ENCODE results near the gene CYBC1. TPM values are rescaled to one million over a fixed set of nuclear protein-coding genes. Genes with fewer than 3 reads are reported as not detected.

The CYBC1 gene
- total RNA-seq, 3 donors from 2014 or later (not counting 1 experiment from before 2014, with no cell fraction given): 168 to 219 (median 192) TPM

DNA sequence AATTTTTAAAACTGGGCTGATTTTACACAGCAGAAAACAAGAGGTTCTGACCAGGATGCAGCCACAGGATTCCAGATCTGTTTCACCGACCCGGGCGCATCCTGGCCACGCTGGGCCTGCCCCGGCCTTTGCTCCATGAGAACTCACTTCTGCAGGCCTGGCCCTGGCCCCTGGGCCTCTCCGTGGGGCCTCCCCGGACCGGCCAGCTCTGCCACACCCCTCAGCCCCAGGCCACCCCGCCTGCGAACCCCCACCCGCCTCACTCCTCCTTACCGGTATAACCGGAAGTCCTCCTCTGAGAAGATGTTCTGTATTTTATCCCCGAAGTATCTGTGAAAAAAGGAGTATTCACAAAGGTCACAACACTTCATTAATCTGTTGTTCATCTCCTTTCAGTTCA, 45.5 kb downstream of the CYBC1 start:
- H3K36me3 Mint-ChIP-seq: no peaks in the 10 kb centered on the region
- H3K9me3 ChIP-seq (ENCODE audit: control insufficient read depth, insufficient read depth, low read length): no peaks in the 10 kb centered on the region
- peaks cover 9 to 18% of the 10 kb centered on the region in 2 donors for H3K4me1 Mint-ChIP-seq
- no peaks in the 10 kb centered on the region for H3K27me3 Mint-ChIP-seq (ENCODE audit: low read depth in 2 of 2)
- H3K4me3 ChIP-seq (ENCODE audit: low read length): no peak overlapping the region
- H3K9me3 Mint-ChIP-seq: no peaks in the 10 kb centered on the region
- no peak overlapping the region for H3K27ac Mint-ChIP-seq
- intact Hi-C loops (cut with micrococcal nuclease): no loop called here
- ATAC-seq (no peak), DNase-seq (no peak)
- TF ChIP-seq, protein P1, sequence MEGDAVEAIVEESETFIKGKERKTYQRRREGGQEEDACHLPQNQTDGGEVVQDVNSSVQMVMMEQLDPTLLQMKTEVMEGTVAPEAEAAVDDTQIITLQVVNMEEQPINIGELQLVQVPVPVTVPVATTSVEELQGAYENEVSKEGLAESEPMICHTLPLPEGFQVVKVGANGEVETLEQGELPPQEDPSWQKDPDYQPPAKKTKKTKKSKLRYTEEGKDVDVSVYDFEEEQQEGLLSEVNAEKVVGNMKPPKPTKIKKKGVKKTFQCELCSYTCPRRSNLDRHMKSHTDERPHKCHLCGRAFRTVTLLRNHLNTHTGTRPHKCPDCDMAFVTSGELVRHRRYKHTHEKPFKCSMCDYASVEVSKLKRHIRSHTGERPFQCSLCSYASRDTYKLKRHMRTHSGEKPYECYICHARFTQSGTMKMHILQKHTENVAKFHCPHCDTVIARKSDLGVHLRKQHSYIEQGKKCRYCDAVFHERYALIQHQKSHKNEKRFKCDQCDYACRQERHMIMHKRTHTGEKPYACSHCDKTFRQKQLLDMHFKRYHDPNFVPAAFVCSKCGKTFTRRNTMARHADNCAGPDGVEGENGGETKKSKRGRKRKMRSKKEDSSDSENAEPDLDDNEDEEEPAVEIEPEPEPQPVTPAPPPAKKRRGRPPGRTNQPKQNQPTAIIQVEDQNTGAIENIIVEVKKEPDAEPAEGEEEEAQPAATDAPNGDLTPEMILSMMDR (IDR thresholded peaks at IDR 0.05): no peak
- 99% methylated on average over 14 of the region's 14 CpGs for WGBS (ENCODE audit: insufficient coverage)
- no peak overlapping the region for H3K4me3 Mint-ChIP-seq
- H3K27me3 ChIP-seq (ENCODE audit: control insufficient read depth, insufficient read depth, low read length): no peaks in the 10 kb centered on the region
- peaks cover 14% of the 10 kb centered on the region for H3K36me3 ChIP-seq (ENCODE audit: control insufficient read depth, insufficient read depth, low read length)
- no peak overlapping the region for H3K27ac ChIP-seq (ENCODE audit: low read length)
- H3K4me1 ChIP-seq (ENCODE audit: control insufficient read depth, insufficient read depth, low read length): peaks cover 21% of the 10 kb centered on the region

DNA sequence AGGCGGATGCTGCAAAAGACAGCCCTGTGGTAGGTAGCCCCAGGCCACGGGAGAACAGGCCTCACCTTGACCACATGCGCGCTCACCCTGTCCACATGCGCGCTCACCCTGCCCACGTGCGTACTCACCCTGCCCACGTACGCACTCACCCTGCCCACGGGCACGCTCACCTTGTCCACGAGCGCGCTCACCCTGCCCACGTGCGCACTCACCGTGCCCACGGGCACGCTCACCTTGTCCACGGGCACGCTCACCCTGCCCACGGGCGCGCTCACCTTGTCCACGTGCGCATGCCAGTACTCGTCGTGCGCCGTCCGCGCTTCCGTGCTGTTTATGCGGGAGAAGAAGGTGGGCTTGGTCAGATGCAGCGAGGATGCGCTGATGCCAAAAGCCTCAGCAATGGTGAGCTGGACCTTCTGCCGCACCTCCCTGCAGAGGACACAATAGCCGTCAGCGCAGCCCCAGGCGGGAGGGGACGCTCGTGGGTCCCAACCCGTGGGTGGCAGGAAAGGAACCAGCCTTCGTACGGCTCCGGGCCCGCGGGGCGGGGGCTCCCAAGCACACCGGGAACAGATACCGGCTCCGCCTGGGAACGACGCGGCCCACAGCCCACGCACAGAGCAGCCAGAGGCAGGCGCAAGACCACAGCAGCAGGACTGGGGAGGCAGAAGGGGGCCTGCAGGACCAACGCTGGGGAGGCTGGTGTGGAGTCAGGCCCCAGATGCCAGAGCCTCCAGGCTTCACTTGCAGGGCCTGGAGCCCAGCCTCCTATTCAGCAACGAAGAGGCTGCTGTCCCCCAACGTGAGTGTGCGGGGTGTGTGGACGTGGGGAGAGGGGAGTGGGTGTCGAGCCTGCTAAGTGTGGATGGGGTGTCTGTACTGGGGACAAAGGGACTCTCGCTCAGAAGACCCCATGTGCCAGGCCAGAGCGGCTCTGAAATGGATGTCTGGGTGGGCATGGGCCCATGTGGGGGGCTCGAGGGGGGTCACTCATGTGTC, 46.6 kb downstream of the CYBC1 start:
- 87% methylated on average over 66 of the region's 67 CpGs for WGBS (ENCODE audit: insufficient coverage)
- H3K4me1 Mint-ChIP-seq: peaks cover 9 to 18% of the 10 kb centered on the region in 2 donors
- peaks cover 14% of the 10 kb centered on the region for H3K36me3 ChIP-seq (ENCODE audit: control insufficient read depth, insufficient read depth, low read length)

DNA sequence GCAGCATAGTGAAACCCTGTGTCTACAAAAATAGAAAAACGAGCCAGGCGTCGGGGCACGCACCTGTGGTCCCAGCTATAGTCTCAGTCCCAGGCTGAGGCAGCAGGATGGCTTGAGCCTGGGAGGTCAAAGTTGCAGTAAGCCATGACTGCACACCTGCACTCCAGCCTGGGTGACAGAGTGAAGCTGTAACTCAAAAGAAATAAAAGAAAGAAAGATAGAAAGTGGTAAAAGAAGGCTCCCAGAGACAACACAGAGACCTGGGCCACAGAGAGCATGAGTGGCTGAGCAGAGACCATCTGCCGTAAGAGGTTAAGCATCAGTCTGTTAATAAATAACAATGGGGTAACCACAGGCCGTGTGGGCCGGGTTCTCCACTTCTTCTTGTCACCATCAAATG, 47.7 kb downstream of the CYBC1 start:
- no peak for ATAC-seq
- Mint-ChIP-seq H3K4me3 (no peak overlapping the region), H3K4me1 (peaks cover 9 to 18% of the 10 kb centered on the region in 2 donors), H3K9me3 (no peaks in the 10 kb centered on the region), H3K27ac (no peak overlapping the region), H3K27me3 (ENCODE audit: low read depth in 2 of 2) (no peaks in the 10 kb centered on the region), H3K36me3 (no peaks in the 10 kb centered on the region)
- TF ChIP-seq, protein P1 (IDR thresholded peaks at IDR 0.05): no peak
- no peak for DNase-seq
- Histone ChIP-seq H3K9me3 (ENCODE audit: control insufficient read depth, insufficient read depth, low read length) (no peaks in the 10 kb centered on the region), H3K27ac (ENCODE audit: low read length) (no peak overlapping the region), H3K36me3 (ENCODE audit: control insufficient read depth, insufficient read depth, low read length) (peaks cover 14% of the 10 kb centered on the region), H3K4me3 (ENCODE audit: low read length) (no peak overlapping the region), H3K4me1 (ENCODE audit: control insufficient read depth, insufficient read depth, low read length) (peaks cover 28% of the 10 kb centered on the region), H3K27me3 (ENCODE audit: control insufficient read depth, insufficient read depth, low read length) (no peaks in the 10 kb centered on the region)
- intact Hi-C loops (cut with micrococcal nuclease): no loop called here
- WGBS (ENCODE audit: insufficient coverage): 88% methylated on average over 7 of the region's 7 CpGs

More for the DNA sequence above, 46.6 kb downstream of the CYBC1 start:
- no peak overlapping the region for H3K4me3 Mint-ChIP-seq
- H3K27me3 ChIP-seq (ENCODE audit: control insufficient read depth, insufficient read depth, low read length): no peaks in the 10 kb centered on the region
- H3K27ac ChIP-seq (ENCODE audit: low read length): no peak overlapping the region
- H3K4me1 ChIP-seq (ENCODE audit: control insufficient read depth, insufficient read depth, low read length): peaks cover 28% of the 10 kb centered on the region
- no peaks in the 10 kb centered on the region for H3K9me3 Mint-ChIP-seq
- ATAC-seq (no peak), DNase-seq (no peak)
- no peaks in the 10 kb centered on the region for H3K27me3 Mint-ChIP-seq (ENCODE audit: low read depth in 2 of 2)
- intact Hi-C loops (cut with micrococcal nuclease): no loop called here
- peak overlapping the region in 1 of 2 donors; percentile 67 for H3K27ac Mint-ChIP-seq
- no peaks in the 10 kb centered on the region for H3K9me3 ChIP-seq (ENCODE audit: control insufficient read depth, insufficient read depth, low read length)
- no peak overlapping the region for H3K4me3 ChIP-seq (ENCODE audit: low read length)
- H3K36me3 Mint-ChIP-seq: no peaks in the 10 kb centered on the region
- TF ChIP-seq, protein P1 (IDR thresholded peaks at IDR 0.05): no peak
